Hematopoietic multipotent progenitor cell treated with erythropoietin and hydrocortisone succinate and interleukin-3 and kit ligand, for 17 days (in vitro differentiated cells): Measurements from ENCODE around the gene CFL2.
"Not testable (repeated sequence)": the region's sequence is repeated elsewhere in the genome, so short reads cannot be mapped to it uniquely, and the experiment has no call there.

Source experiments
- DNase-seq: peaks from one replicate; pipeline ENCODE4 v3.0.0-alpha.2; 2015; ENCODE audit warnings: low spot score

The CFL2 gene

DNA sequence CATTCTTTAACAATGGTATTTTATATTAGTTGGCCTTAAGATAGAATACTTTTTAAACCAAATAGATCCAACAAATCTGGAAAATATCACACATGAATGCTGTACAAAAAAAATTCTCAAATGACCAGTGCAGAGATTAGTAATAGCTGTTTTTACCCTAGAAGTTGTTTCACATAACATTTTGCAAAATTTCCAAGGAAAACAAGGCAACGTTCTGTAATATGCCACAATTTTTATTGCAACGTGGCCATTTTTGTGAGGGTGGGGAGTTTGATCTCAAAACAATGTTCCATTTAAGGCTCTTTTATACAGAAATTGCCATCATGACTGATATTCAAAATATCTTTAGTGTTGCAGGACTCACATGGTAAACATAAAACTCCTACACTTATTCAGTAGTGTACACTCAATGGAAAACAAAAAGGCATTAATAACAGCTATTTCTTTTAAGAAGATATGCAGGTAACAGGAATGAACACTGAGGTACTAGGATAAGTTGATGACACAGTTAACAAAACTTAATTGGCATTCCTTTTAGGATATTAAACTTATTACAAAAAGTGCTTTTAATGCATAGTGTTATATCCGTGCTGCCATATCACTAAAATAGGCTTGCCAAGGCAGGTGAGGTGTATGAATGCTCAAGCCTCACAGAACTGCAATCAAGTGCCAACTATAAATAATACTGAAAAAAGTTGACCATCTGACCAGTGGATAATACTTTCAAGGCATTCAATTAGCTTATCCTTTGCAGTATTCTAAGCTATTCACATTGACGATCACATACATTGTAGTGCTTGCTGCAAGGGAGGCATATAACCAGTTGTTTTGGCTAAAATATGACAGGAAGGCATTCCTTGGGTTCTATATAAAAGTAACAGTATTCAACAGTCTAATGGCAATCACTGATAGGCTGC, 2.3 kb downstream of the CFL2 start:
- DNase-seq: no peak

DNA sequence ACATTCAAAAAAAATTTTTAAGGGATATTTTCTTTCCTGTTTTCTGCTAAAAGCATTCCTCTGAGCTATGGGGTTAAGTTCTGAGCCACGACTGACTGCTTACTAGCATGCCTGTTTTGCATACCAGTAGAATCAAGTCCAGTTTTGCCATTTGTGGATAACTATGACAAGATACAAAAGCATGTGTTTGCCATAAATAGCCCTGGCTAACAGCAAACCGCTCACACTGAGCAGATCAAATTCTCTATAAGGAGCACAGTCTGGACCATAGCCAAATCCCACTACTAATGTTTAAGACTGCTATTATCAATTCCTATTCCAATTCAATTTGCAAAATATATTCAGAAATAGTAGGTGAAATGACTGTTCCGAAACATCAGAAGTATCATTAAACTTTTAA, 3.2 kb downstream of the CFL2 start:
- DNase-seq: no peak

DNA sequence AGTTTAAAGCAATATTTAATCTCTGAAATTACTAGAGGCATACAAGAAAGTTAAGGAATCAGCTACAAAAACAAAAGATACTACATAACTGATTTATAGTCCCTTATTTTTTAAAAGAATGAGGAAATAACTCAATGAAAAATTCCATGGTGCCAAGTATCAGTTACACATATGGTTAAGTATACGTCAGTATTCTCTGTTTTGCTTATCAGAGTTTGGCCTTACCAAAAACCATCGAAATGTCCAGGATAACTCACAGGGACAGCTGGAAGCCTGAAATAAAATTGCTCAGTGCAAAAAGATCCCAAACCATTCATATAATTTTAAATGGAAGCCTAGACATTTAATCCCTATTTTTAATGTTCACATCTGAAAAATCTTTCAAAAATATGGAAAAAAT, 3.6 kb downstream of the CFL2 start:
- no peak for DNase-seq

DNA sequence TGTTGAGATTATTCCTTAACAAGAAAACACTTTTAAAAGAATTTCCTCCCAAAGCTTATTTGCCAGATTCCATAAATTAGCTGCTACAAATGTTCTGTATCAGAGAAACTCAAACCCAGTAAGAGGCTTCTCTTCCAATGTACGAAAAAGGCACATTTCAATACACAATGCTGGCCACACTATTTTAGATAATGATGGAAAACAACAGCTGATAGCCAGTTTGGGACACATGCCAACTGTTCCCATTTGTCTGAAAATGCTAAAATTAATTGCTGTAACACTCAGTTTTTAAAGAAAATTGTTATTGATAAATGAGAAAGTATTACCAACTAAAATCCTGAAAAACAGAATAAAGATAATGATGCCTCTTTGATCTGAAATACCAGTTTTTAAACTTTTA, 4.4 kb downstream of the CFL2 start:
- DNase-seq: no peak

DNA sequence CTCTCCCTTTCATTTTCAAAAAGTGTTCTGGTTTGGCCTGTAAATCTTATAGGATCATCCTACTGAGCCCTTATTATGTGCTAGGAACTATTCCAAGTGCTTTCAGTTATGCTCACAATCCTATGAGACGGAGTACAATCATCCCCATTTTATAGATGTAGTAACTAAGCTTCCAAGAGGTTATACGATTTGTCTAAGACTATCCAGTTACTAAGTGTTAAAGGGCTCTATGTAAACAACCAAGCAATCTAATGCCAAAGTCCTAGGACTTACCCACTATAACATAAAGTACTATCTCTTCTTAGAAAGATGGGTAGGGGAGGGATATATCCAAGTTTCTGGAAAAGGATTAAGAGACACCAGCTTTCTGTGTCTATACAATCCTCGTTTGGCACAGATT, 6.7 kb downstream of the CFL2 start:
- no peak for DNase-seq

DNA sequence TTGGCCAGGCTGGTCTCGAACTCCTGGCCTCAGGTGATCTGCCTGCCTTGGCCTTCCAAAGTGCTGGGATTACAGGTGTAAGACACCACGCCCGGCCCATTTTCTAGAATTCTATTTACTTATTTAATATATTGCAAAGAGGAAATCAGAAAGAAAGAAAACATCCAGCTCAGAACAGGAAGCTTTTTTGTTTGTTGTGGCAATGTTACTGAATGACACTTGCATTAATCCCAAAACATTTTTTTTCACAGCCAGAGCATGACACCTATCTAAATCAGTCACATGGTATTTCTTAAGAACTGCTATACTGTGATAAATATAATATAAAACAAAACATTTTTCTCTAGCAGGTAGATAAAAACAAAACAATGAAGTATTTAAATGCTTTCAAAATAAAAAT, 12.6 kb downstream of the CFL2 start:
- DNase-seq: no peak

DNA sequence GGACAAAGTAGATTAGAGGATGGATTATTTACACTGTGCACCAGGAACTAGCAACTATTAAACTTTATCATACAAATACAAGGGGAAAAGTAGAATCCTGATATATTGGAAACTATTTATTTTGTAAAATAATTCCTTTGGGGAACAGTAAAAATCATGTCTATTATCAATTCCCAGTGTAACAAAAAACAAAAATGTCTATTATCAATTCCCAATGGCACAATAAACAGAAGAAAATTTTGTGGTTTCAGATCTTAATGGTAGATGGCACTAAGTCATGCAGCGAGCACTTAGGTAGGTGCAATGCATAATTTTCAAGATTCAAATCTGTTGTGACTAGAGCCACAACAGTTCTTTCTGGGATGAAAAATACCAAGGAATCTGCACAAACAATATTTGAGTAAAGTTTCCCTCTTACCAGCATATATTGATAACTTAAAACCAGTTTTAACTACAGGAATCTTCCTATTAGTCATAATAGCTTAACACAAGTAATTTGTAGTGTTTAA, 13.7 kb downstream of the CFL2 start:
- no peak for DNase-seq

DNA sequence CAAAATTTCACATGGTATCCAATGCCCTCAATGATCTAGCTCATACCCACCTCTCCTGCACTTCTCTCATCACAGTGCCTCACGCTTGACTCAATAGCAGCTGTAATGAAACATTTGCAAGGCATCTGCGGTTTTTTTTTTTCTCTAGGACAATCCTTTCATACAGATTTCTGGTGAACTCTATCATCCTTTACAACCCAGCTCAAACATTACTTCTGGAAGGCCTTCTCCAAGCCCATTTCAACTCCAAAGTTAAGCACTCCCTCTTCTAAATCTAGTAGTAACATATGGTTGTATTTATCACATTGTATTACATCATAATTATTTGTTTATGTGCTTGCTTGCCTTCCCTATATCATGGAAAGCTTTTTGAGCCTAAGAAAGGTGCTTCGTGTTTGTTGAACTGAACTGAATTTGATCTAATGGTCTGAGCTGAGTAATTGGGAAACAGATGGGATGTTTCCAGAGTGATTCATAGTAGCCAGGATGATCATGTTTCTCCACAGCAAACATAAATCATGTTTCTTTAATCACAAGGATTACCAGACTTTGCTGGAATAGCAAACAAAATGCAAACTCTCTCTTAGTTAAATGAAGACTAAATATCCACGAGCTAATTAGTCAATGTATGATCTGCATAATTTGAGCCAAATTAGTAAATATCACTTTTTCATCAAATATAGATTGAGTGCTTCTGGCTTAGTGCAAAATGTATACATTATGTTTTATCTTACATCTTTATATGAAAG, 14.3 kb downstream of the CFL2 start:
- no peak for DNase-seq

DNA sequence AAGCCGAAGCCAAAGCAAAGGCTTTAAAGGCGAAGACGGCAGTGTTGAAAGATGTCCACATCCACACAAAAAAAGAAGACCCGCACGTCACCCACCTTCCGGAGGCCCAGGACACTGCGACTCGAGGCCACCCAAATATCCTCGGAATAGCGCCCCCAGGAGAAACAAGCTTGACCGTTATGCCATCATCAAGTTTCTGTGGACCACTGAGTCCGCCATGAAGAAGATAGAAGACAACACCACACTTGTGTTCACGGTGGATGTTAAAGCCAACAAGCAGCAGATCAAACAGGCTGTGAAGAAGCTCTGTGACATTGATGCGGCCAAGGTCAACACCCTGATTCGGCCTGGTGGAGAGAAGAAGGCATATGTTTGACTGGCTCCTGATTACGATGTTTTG, 20.2 kb downstream of the CFL2 start:
- DNase-seq: not testable (repeated sequence)

DNA sequence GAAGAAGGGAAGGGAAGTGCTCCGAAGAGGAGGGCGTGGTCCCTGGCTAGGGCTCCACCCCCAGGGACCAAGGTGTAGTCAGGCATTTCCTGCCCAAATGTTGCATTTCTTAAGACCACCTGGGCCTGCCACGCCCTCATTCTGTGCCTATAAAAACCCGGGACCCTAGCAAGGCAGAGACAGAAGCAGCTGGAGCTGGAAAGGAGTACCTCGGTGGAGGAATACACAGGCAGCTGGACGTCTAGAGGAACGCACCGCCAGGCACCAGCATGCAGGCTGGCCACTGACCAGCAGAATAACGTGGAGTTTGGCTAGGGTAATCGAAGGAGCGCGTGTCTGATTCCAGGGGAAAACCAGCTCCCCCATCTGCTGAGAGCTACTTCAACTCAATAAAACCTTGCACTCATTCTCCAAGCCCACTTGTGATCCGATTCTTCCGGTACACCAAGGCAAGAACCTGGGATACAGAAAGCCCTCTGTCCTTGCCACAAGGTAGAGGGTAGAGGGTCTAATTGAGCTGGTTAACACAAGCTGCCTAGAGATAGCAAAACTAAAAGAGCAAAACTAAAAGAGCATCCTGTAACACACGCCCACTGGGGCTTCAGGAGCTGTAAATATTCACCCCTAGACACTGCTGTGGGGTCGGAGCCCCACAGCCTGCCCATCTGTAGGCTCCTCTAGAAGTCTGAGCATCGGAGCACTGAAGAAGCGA, 21.0 kb downstream of the CFL2 start:
- no peak for DNase-seq

DNA sequence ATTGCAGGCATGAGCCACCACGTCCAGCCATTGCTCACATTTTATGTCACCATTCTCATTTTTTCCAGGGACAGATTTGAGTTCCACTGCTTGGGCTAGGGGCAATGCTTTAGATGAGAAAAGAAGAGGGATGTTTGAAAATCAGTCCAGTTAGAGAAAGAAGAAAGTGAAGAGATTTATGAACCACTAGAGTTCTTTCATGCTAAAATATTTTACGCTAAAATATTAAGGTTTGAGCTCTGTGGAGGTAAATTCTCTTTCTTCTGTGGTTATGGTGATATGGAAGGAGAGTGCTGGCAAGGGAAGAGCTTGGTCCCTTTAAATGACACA, 21.5 kb downstream of the CFL2 start:
- DNase-seq: no peak

DNA sequence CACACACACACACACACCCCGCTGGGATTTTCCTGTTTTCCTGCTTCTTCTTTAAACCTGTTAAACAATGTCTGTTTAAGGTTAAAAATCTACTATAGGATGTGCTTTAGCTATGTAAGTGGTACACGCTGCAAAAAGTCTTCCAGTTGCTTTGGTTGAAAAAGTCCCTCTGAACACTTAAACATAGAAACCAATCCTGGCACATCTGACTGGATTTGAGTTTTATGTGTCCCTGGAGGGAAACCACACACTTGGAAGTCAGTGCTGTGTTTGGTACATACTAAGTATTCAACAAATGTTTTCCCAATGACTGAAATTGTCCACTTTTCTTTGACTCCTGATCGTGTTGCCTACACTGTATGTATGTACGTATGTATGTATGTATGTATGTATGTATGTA, 22.0 kb downstream of the CFL2 start:
- DNase-seq: no peak

DNA sequence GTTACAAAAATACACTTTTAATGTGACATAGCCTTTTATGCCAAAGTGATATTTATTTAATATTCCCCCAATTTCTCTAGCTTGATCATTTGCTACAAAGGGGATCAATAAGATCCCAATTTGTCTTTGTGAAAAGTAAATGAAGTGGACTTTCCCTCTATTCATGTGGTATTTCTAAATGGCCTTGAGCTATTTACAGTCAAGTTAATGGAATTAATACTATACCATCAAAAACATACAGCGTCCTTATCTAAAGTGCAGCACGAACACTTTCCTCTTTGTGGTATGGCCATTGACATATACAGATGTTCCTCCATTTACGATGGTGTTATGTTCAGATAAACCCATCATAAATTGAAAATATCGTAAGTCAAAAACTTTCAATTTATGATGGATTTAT, 23.2 kb downstream of the CFL2 start:
- no peak for DNase-seq

DNA sequence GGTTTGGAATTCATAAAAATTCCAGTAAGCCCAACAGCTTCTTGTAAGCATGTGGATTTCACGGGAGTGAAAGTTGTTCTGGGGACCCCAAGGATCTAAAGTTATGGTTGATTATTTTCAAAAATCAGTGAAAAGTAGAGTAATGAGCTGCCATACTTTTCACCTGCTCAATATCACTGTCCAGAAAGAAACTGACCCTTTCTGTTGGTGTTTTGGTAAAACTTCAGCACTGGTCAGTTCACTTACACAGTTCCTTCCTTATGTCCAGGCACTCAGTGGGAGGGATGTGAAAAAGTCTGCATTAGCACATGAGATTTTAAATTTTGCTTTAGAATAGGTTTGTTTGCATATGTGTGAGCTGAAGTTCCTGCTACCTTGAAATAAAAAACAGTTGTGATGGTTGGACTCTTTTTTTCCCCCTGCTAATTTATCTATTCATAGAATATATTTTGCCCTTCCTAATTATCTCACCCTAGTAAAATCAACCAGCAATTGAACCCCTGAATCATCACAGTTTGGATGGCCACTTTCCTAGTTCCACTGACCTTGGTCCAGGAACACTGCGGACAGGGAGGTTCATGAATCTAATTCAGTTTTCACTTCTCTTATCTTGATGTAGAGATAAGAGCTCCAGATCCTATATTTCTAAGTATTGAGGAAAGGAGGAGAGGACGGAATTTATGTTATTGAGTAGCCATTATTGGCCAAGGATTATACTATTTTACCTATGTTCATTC, 25.8 kb downstream of the CFL2 start:
- no peak for DNase-seq

DNA sequence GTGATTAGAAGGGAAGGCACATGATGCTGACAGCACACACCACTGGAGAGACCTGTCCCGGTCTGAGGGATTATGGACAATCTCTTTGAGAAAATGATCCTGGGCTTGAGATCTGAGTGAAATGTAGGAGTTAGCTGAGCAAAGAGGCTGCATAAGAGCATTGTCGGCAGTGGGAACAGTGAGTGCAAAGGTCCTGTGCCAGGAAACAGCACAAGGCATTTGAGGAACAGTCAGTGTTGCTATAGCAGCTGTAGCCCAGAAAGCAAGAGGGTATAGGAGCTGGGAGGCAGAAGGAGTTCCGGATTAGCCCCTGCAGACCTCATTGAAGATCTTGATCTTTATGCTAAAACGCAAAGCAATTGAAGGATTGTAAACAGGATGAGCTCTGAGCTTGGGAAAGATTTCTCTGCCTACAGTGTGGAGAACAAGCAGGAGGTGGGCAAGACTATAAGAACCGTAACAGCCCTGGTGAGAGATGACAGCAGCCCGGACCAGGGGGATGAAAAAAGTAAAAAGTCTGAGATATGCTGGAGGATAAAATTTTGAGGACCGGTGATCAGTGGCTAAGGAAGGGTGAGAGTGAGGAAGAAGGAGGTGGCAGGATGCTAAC, 28.5 kb downstream of the CFL2 start:
- no peak for DNase-seq

DNA sequence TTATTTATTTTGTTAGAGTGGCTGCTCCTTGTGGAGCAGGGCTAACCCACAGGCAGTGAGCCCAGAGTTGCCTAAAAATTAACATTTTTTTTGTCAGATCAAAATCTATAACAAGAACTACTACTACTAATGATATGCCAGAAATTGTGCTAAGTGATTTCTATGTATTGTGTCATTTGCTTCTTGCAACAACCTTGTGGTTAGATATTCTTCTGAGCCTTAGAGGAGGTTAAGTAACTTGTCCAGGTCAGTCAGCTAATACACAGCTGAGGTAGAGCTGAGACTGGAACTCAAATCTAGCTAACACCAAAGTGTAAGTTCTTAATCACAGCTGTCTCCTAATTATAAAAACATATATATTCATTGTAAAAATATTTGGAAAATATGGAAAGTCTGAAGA, 29.8 kb downstream of the CFL2 start:
- DNase-seq: no peak

DNA sequence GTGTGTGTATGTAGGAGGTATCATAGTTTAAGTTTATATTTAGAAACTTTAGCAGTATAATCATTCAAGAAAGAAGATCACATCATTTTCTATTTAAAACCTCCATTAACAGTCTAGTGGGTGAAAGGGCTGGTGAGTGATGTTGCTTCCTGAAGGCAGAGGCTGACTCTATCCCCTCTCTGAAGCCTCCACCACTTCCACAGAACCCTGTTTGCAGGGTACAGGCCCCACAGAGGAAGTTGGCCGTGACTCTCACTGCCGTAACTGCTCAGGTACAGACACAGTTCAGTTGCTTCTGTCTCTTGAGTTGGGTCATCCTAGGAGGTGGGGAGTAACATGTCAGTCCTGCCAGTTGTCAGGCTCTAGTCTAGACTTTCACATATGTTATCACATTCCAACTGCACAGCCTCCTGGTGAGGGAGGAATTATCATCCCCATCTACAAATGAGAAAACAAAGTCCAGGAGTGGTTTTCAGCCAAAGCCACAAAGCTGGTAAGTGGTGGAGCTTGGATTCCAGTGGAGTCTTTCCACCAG, 31.5 kb downstream of the CFL2 start:
- no peak for DNase-seq

DNA sequence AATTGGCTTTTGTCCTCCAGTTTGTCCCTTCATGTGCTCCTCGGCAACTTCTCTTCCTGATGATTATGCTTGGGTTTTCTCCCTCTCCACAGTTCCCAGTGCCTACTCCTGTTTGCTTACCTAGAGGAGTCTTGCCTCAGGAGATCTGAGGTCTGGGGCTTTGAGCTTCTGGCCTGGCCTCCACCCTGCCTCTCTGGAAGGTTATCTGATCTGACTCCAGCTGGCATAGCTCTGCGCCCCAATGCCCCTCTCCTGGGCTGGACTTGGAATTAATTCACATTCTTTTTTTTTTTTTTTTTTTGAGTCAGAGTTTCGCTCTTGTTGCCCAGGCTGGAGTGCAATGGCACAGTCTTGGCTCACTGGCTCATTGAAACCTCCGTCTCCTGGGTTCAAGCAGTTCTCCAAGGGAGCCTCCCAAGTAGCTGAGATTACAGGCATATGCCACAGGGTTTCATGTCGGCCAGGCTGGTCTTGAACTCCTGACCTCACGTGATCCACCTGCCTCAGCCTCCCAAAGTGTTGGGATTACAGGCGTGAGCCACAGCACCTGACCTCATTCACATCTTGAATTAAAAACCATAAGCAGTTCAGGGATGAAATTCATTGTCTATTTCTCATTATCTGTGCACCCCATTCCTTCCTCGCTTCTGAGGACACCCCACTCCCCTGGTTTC, 33.5 kb downstream of the CFL2 start:
- no peak for DNase-seq

DNA sequence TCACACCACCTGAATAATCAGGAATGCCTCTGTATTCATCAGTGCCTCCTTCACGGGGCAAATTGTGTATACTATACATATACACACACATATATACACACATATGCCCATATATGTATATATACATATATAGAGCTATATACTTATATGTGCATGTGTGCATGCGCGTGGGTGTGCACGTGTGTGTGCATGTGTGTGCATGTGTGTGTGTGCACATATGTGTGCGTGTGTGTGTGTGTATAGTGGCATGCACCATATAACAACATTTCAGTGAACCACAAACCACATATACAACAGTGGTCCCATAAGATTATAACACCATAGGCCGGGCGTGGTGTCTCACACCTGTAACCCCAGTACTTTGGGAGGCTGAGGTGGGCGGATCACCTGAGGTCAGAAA, 35.7 kb downstream of the CFL2 start:
- no peak for DNase-seq

DNA sequence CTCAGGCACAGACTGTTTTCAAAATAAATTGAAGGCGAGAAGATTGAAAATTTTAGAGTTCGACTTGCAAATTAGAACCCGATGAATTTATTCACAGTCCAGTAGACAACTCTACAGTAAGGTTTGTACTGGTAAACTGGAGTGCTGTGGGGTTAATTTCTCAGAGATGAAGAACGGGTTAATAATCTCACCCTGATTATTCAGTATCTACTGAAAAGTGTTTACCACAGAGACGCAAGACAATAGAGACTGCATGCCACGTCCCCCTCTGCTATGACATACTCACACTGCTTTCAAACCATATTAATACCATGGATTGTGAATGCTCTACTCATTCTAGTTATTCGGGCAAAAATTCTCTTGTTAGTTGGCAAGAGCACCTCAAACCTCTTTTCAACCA, 36.1 kb downstream of the CFL2 start:
- DNase-seq: no peak
